ENCODE results near the gene TPSB2.
"Not testable (repeated sequence)": the region's sequence is repeated elsewhere in the genome, so short reads cannot be mapped to it uniquely, and the experiment has no call there.

TPSB2 gene

DNA sequence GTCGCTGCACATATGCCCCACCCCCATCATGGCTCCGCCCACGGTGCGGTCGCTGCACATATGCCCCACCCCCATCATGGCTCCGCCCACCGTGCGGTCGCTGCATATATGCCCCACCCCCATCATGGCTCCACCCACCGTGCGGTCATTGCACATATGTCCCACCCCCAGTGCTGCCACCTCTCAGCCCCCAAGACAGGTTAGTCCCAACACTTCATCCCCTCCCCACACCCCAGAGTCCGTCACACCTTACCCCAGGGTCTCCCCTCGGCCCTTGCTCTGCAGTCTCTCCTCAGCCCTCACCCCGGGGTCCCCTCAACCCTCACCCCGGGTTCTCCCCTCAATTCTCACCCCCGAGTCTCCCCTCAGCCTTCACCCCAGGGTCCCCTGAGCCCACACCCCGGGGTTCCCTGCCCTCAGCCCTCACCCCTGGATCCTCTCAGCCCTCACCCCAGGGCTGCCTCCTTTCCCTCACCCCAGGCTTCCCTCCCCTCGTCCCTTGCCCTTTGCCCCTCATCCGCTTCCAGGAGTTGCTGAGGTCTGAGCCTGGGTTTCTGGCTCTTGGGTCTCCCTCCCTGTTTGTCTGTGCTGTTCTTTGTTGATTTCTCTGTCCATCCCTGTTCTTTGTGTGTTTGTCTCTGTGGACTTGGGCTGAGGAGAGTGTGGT lies 30.5 kb downstream of the TPSB2 start:
- Mint-ChIP-seq H3K4me1 (ENCODE audit: low read depth) (no peaks in the 10 kb centered on the region), H3K36me3 (ENCODE audit: low read depth) (no peaks in the 10 kb centered on the region), H3K27me3 (no peaks in the 10 kb centered on the region), H3K27ac (no peak overlapping the region), H3K4me3 (no peak overlapping the region), H3K9me3 (peaks cover 9% of the 10 kb centered on the region)
- intact Hi-C loops (cut with micrococcal nuclease), result no loop called here

DNA sequence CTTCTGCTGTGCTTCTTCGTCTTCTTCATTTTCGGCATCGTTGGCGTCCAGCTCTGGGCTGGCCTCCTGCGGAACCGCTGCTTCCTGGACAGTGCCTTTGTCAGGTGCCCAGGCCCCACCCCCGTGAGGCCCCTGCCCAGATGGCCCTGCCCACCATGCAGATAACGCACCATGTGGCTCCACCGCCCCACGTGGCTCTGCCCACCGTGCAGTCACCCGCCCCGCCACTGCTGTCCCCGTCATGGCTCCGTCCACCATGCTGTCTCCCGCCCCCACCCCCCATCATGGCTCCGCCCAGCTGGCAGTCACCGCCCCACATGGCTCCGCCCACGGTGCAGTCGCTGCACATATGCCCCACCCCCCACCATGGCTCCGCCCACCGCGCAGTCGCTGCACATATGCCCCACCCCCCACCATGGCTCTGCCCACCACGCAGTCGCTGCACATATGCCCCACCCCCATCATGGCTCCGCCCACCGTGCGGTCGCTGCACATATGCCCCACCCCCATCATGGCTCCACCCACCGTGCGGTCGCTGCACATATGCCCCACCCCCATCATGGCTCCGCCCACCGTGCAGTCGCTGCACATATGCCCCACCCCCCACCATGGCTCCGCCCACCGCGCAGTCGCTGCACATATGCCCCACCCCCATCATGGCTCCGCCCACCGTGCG lies 31.2 kb downstream of the TPSB2 start:
- H3K9me3 Mint-ChIP-seq; H3K36me3 Mint-ChIP-seq (ENCODE audit: low read depth); H3K4me3 Mint-ChIP-seq; intact Hi-C loops (cut with micrococcal nuclease); H3K27me3 Mint-ChIP-seq; H3K4me1 Mint-ChIP-seq (ENCODE audit: low read depth); H3K27ac Mint-ChIP-seq: not testable (repeated sequence)

DNA sequence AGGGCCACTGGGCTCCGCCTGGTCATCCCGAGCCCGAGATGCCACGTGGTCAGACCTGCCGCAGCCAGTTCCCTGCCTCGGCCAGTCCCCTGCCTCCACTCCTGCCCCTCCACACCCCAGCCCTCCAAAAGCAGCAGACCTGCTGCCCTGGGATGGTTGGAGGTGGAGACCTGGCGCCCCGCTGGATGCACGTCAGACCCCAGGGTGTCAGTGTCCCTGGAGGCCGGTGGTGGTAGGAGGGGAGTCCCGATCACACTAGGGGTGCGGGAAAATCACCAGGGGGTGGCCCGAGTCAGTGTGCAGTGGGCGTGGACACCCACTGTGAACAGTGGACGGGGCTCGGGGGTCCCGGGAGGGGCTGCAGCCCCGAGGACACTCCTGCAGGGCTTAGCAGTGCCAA lies 31.8 kb downstream of the TPSB2 start:
- intact Hi-C loops (cut with micrococcal nuclease), result no loop called here
- Mint-ChIP-seq H3K36me3 (ENCODE audit: low read depth) (no peaks in the 10 kb centered on the region), H3K27ac (no peak overlapping the region), H3K9me3 (peaks cover 9% of the 10 kb centered on the region), H3K27me3 (no peaks in the 10 kb centered on the region), H3K4me3 (no peak overlapping the region), H3K4me1 (ENCODE audit: low read depth) (no peaks in the 10 kb centered on the region)

DNA sequence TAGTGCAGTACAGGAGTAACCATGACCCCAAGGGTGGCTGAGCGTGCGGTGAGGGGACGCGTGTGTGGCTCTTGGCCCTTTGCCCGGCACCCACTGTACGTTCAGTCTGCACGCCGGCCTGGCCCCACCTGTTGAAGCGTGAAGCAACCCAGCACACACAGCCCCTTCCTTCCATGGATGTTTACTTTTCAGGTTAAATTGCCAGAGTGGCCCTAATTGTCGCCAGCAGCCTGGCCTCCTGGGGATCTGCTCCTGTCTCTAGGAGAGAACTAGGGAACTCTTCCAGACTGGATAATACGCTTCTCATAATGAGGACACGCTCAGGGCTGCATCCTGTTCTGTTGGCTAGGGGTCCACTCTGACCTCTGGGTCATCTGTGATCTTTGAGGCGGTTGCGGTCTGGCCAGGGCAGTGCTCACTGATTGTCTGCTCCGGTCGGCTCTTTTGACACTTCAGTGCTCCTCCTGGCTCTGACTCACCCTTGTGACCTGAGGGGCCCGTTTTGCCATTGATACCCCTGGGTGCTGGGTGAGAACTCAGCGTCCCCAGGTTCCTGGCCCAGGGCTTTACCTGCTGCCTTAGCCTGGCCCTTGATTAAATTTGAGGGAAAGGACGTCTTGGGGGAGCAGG lies 32.6 kb downstream of the TPSB2 start:
- Mint-ChIP-seq H3K36me3 (ENCODE audit: low read depth) (no peaks in the 10 kb centered on the region), H3K9me3 (peaks cover 9% of the 10 kb centered on the region), H3K27me3 (no peaks in the 10 kb centered on the region), H3K27ac (no peak overlapping the region), H3K4me1 (ENCODE audit: low read depth) (no peaks in the 10 kb centered on the region), H3K4me3 (no peak overlapping the region)
- intact Hi-C loops (cut with micrococcal nuclease), result no loop called here

DNA sequence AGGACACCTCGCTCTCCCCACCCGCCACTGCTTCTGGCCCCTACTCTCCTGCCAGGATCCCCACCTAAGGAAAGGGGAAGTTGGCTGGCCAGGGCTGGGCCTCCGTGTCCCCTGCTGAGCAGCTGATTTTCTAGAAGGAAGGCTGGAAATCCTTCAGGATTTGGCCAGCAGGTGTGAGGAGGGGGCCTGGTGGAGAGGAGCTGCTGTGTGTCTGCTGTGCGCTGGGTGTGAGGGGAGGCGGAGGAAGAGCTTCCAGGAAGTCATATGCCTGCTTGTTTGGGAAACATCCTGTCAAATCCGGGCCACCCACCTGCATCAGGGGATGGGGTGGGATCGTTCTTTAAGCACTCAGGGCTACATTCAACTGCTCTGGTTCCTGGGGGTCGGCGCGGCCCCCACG lies 33.5 kb downstream of the TPSB2 start:
- no peak overlapping the region for H3K4me3 Mint-ChIP-seq
- no peak overlapping the region for H3K27ac Mint-ChIP-seq
- intact Hi-C loops (cut with micrococcal nuclease), result no loop called here
- no peaks in the 10 kb centered on the region for H3K36me3 Mint-ChIP-seq (ENCODE audit: low read depth)
- H3K9me3 Mint-ChIP-seq, result peaks cover 9% of the 10 kb centered on the region
- no peaks in the 10 kb centered on the region for H3K27me3 Mint-ChIP-seq
- H3K4me1 Mint-ChIP-seq (ENCODE audit: low read depth), result no peaks in the 10 kb centered on the region

- no peak overlapping the region for H3K27ac Mint-ChIP-seq
- H3K36me3 Mint-ChIP-seq (ENCODE audit: low read depth), result no peaks in the 10 kb centered on the region
- H3K27me3 Mint-ChIP-seq, result no peaks in the 10 kb centered on the region
- no peak overlapping the region for H3K4me3 Mint-ChIP-seq
- intact Hi-C loops (cut with micrococcal nuclease), result no loop called here
- no peaks in the 10 kb centered on the region for H3K4me1 Mint-ChIP-seq (ENCODE audit: low read depth)
- H3K9me3 Mint-ChIP-seq, result peaks cover 9% of the 10 kb centered on the region
Measured at GRCh38 chr16:1195393-1195666, 34.7 kb downstream of the TPSB2 start.

DNA sequence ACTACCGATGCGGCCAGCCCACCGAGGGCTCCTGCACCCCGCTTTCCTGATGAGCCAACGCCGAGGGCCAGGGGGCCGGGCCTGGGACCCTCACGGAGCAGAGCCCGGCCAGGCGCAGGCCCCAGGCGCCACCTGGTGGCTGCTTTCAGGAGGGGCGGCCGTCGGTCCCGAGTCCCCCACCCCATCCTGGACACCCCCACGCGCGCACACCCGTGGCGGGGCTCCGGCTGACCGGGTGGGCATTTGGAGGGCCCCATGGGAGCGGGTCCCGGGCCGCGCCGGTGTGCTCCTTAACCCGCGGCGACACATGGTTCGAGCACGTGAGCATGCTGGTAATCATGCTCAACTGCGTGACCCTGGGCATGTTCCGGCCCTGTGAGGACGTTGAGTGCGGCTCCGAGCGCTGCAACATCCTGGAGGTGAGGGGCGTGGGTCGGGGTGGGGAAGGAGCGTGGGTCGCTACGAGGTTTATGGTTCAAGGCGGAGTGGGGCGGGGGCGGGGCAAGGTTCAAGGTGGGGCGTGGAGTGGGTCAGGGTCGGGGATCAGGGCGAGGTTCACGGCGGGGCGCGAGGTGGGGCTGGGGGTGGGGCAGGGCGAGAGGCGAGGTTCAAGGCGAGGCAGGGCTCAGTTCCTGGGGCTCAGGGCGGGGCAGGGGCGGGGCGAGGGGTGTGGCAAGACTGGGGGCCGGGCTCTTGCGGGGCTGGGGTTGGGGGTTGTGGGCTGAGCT lies 35.2 kb downstream of the TPSB2 start:
- no peak overlapping the region for H3K27ac Mint-ChIP-seq
- H3K9me3 Mint-ChIP-seq, result peaks cover 5% of the 10 kb centered on the region
- H3K36me3 Mint-ChIP-seq (ENCODE audit: low read depth), result no peaks in the 10 kb centered on the region
- no peak overlapping the region for H3K4me3 Mint-ChIP-seq
- no peaks in the 10 kb centered on the region for H3K27me3 Mint-ChIP-seq
- intact Hi-C loops (cut with micrococcal nuclease), result no loop called here
- H3K4me1 Mint-ChIP-seq (ENCODE audit: low read depth), result no peaks in the 10 kb centered on the region

DNA sequence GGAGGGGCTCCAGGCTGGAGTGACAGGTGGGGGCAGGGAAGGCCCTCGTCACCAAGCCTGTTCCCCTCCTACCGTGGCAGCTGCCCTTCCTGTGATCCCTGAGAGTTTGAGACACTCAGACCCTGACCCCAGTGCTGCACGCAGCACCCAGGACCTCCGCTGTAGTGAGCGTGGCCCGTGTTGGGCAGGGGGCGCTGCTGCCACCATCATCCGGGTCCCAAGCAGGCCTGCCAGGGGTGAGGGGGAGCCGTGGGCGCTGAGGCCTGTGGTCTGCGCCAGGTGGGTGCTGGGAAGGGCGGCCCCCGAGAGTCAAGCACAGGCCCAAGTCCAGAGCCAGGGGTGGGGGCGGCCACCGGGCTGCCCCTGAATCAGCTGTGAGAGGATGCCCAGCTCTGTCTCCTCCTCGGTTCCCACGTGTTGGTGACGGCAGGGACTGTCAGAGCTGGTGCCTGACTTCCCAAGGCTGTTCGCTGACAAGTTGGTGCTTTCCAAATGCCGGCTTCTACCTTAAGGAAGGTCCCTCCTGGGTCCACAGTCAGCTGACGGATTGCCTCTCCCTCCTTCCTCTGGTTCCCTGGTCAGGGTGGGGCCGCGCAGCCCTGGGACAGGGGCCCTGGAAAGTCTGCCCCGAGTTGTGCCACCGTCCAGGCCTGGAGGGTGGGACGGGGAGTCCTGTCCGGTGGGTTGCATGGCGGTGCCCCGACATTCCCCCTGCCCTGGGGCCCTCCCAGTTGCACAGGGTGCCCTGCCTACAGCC lies 36.0 kb downstream of the TPSB2 start:
- Mint-ChIP-seq H3K27ac (no peak overlapping the region), H3K27me3 (peaks cover 1% of the 10 kb centered on the region), H3K36me3 (ENCODE audit: low read depth) (no peaks in the 10 kb centered on the region), H3K9me3 (no peaks in the 10 kb centered on the region), H3K4me1 (ENCODE audit: low read depth) (no peaks in the 10 kb centered on the region), H3K4me3 (no peak overlapping the region)
- intact Hi-C loops (cut with micrococcal nuclease), result no loop called here

- H3K9me3 Mint-ChIP-seq, result no peaks in the 10 kb centered on the region
- no peak overlapping the region for H3K27ac Mint-ChIP-seq
- H3K4me1 Mint-ChIP-seq (ENCODE audit: low read depth), result no peaks in the 10 kb centered on the region
- peaks cover 4% of the 10 kb centered on the region for H3K27me3 Mint-ChIP-seq
- intact Hi-C loops (cut with micrococcal nuclease), result no loop called here
- no peaks in the 10 kb centered on the region for H3K36me3 Mint-ChIP-seq (ENCODE audit: low read depth)
- H3K4me3 Mint-ChIP-seq, result no peak overlapping the region
Measured at GRCh38 chr16:1193143-1193824, 36.7 kb downstream of the TPSB2 start.

GRCh38 chr16:1192384-1193073 lies 37.5 kb downstream of the TPSB2 start:
- no peak overlapping the region for H3K27ac Mint-ChIP-seq
- peaks cover 4% of the 10 kb centered on the region for H3K27me3 Mint-ChIP-seq
- H3K4me1 Mint-ChIP-seq (ENCODE audit: low read depth), result no peaks in the 10 kb centered on the region
- H3K9me3 Mint-ChIP-seq, result no peaks in the 10 kb centered on the region
- no peaks in the 10 kb centered on the region for H3K36me3 Mint-ChIP-seq (ENCODE audit: low read depth)
- H3K4me3 Mint-ChIP-seq, result no peak overlapping the region
- intact Hi-C loops (cut with micrococcal nuclease), result no loop called here

GRCh38 chr16:1190789-1191188 lies 39.2 kb downstream of the TPSB2 start:
- H3K36me3 Mint-ChIP-seq (ENCODE audit: low read depth); H3K4me3 Mint-ChIP-seq; H3K27me3 Mint-ChIP-seq; intact Hi-C loops (cut with micrococcal nuclease); H3K4me1 Mint-ChIP-seq (ENCODE audit: low read depth); H3K9me3 Mint-ChIP-seq; H3K27ac Mint-ChIP-seq: not testable (repeated sequence)

DNA sequence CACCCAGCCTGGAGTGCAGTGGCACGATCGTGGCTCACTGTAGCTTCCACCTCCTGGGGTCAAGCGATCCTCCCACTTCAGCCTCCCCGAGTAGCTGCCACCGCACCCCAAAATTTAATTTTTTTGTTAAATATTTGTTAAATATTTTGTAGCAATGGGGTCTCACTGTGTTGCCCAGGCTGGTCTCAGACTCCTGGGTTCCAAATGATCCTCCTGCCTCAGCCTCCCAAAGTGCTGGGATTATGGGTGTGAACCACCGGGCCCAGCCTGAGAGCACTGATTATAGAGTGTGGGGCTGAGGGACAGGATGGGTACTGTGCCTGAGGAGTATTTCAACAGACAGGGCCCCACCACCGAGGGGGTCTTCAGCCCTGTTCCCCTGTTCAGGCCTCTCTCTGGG lies 40.5 kb downstream of the TPSB2 start:
- Mint-ChIP-seq H3K36me3 (ENCODE audit: low read depth) (no peaks in the 10 kb centered on the region), H3K4me3 (no peak overlapping the region), H3K9me3 (no peaks in the 10 kb centered on the region), H3K27me3 (peaks cover 4% of the 10 kb centered on the region), H3K27ac (no peak overlapping the region), H3K4me1 (ENCODE audit: low read depth) (no peaks in the 10 kb centered on the region)
- intact Hi-C loops (cut with micrococcal nuclease), result loop anchor here (10.0 kb wide), 1 partner anchor 485 kb away; the partner anchor contains the start of gene FBXL16

Measured in dendritic cell treated with granulocyte-macrophage colony-stimulating factor and Interleukin-4, amounts not matched to agents 40 ng/mL and 50 ng/mL, for 4 days (primary cell).